Measurements from ENCODE around the gene HSD3B7.

DNA sequence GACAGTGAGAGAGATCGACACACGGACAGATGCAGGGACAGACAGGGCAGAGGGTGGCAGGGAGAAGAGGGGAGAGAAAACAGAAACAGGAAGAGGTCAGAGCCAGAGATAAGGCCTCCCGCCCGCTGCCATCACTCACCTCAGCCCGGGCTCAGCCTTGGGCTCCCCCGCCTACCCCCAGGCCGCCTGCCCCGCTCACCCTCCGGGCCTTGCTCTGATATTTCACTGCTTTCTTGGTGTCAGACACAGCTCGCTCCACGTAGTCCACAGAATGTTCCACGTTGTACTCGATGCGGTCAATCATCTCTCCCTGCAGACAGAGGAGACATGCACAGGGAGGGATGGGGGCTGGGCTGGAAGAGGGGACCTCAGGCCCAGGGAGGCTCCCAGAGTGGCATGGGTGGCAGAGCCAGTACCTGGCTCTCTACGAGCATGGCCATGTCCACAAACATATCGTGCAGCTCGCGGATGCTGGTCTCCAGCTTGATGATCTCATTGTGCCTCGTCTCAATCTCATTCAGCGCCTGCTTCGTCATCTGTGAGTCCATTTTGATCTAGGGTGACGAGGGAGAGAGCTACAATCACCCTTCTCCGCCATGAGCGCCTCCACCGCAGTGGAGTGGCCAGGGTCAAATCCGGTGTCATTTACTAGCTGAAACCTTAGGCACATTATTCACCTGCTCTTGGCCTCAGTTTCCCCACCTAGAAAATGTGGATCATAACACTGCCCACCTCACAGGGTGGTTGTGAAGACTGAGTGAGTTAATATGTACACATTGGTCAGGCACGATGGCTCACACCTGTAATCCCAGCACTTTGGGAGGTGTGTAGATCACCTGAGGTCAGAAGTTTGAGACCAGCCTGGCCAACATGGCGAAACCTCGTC is 8.2 kb downstream of the HSD3B7 start:
- no peak for TF ChIP-seq CREB1 (IDR thresholded peaks at IDR 0.05)
- TF ChIP-seq BCL11A (IDR thresholded peaks at IDR 0.05; ENCODE audit: low read depth in 2 of 2, low read length in 2 of 2), result no peak
- TF ChIP-seq EZH2 (IDR thresholded peaks at IDR 0.05; ENCODE audit: low read depth, low read length, severe bottlenecking), result no peak
- TF ChIP-seq EP300 (IDR thresholded peaks at IDR 0.05; ENCODE audit: borderline replicate concordance in 1 of 2, low read depth in 2 of 2, low read length in 2 of 2), result no peak
- no peak for TF ChIP-seq TAF1 (IDR thresholded peaks at IDR 0.05; ENCODE audit: low read depth, low read length)
- no peak for TF ChIP-seq YY1 (IDR thresholded peaks at IDR 0.05; ENCODE audit: low read depth, low read length)
- TF ChIP-seq, protein P1, sequence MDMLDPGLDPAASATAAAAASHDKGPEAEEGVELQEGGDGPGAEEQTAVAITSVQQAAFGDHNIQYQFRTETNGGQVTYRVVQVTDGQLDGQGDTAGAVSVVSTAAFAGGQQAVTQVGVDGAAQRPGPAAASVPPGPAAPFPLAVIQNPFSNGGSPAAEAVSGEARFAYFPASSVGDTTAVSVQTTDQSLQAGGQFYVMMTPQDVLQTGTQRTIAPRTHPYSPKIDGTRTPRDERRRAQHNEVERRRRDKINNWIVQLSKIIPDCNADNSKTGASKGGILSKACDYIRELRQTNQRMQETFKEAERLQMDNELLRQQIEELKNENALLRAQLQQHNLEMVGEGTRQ (IDR thresholded peaks at IDR 0.05; ENCODE audit: low read length), result no peak
- TF ChIP-seq, protein P2, sequence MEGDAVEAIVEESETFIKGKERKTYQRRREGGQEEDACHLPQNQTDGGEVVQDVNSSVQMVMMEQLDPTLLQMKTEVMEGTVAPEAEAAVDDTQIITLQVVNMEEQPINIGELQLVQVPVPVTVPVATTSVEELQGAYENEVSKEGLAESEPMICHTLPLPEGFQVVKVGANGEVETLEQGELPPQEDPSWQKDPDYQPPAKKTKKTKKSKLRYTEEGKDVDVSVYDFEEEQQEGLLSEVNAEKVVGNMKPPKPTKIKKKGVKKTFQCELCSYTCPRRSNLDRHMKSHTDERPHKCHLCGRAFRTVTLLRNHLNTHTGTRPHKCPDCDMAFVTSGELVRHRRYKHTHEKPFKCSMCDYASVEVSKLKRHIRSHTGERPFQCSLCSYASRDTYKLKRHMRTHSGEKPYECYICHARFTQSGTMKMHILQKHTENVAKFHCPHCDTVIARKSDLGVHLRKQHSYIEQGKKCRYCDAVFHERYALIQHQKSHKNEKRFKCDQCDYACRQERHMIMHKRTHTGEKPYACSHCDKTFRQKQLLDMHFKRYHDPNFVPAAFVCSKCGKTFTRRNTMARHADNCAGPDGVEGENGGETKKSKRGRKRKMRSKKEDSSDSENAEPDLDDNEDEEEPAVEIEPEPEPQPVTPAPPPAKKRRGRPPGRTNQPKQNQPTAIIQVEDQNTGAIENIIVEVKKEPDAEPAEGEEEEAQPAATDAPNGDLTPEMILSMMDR (IDR thresholded peaks at IDR 0.05; ENCODE audit: control extremely low read depth in 1 of 3, insufficient read depth in 1 of 3, low read depth in 1 of 3, low read length in 3 of 3), result no peak
- no peak for TF ChIP-seq RAD21 (IDR thresholded peaks at IDR 0.05 in 1 of 2, conservative IDR thresholded peaks at IDR 0.05 in 1 of 2; ENCODE audit: low read depth in 2 of 2, low read length in 2 of 2)
- no peak for TF ChIP-seq POLR2AphosphoS5 (IDR thresholded peaks at IDR 0.05; ENCODE audit: low read depth, low read length)

Measured in H1 (cell line).